Measurements from ENCODE around the gene SERPINF2. TPM values are rescaled to one million over a fixed set of nuclear protein-coding genes. Genes with fewer than 3 reads are reported as not detected.

SERPINF2 gene
- total and polyA plus RNA-seq, 2 donors (not counting 1 experiment from before 2014, with no cell fraction given) = 0.06 to 0.17 TPM

- Histone ChIP-seq H3K79me2 (ENCODE audit: control insufficient read depth, insufficient read depth, low read length) (no peaks in the 10 kb centered on the region), H3K9ac (ENCODE audit: insufficient read depth, low read length) (no peak overlapping the region), H3K36me3 (ENCODE audit: control insufficient read depth, insufficient read depth, low read length) (peaks cover 16% of the 10 kb centered on the region), H4K20me1 (ENCODE audit: control insufficient read depth, extremely low read depth, insufficient read depth, low read length) (no peaks in the 10 kb centered on the region), H3K27me3 (ENCODE audit: control insufficient read depth, insufficient read depth, low read length) (no peaks in the 10 kb centered on the region), H3K4me3 (replicated peaks in 1 of 4; ENCODE audit: control extremely low read depth in 1 of 4, insufficient read depth in 1 of 4, low read depth in 3 of 4, low read length in 4 of 4) (no peak overlapping the region), H2AFZ (ENCODE audit: low read length) (no peak overlapping the region), H3K27ac (ENCODE audit: insufficient read depth, low read length) (no peak overlapping the region), H3K9me3 (ENCODE audit: control insufficient read depth, insufficient read depth, low read depth, low read length) (no peaks in the 10 kb centered on the region), H3K4me2 (ENCODE audit: extremely low read depth, insufficient read depth, low read length) (no peak overlapping the region), H3K4me1 (ENCODE audit: control insufficient read depth, extremely low read depth, insufficient read depth, low read length) (peaks cover 10% of the 10 kb centered on the region)
- TF ChIP-seq EZH2 (IDR thresholded peaks at IDR 0.05; ENCODE audit: low read length, missing control alignments) (no peak), CTCF (conservative IDR thresholded peaks at IDR 0.05 in 1 of 2, IDR thresholded peaks at IDR 0.05 in 1 of 2; ENCODE audit: low read depth in 1 of 2, low read length in 2 of 2) (no peak)
- no peak for DNase-seq (ENCODE audit: low read depth in 2 of 2)
Observed at GRCh38 chr17:1733759-1734158, 8.9 kb upstream of the SERPINF2 start.

GRCh38 chr17:1735418-1735817, 7.3 kb upstream of the SERPINF2 start:
- Histone ChIP-seq H3K4me3 (replicated peaks in 1 of 4; ENCODE audit: control extremely low read depth in 1 of 4, insufficient read depth in 1 of 4, low read depth in 3 of 4, low read length in 4 of 4) (no peak overlapping the region), H3K36me3 (ENCODE audit: control insufficient read depth, insufficient read depth, low read length) (peaks cover 16% of the 10 kb centered on the region), H3K4me1 (ENCODE audit: control insufficient read depth, extremely low read depth, insufficient read depth, low read length) (peaks cover 7% of the 10 kb centered on the region), H3K9ac (ENCODE audit: insufficient read depth, low read length) (no peak overlapping the region), H3K4me2 (ENCODE audit: extremely low read depth, insufficient read depth, low read length) (no peak overlapping the region), H3K27ac (ENCODE audit: insufficient read depth, low read length) (no peak overlapping the region), H3K9me3 (ENCODE audit: control insufficient read depth, insufficient read depth, low read depth, low read length) (no peaks in the 10 kb centered on the region), H3K27me3 (ENCODE audit: control insufficient read depth, insufficient read depth, low read length) (no peaks in the 10 kb centered on the region), H2AFZ (ENCODE audit: low read length) (no peak overlapping the region), H3K79me2 (ENCODE audit: control insufficient read depth, insufficient read depth, low read length) (no peaks in the 10 kb centered on the region), H4K20me1 (ENCODE audit: control insufficient read depth, extremely low read depth, insufficient read depth, low read length) (no peaks in the 10 kb centered on the region)
- no peak for TF ChIP-seq CTCF (conservative IDR thresholded peaks at IDR 0.05 in 1 of 2, IDR thresholded peaks at IDR 0.05 in 1 of 2; ENCODE audit: low read depth in 1 of 2, low read length in 2 of 2)
- TF ChIP-seq EZH2 (IDR thresholded peaks at IDR 0.05; ENCODE audit: low read length, missing control alignments) = no peak
- no peak for DNase-seq (ENCODE audit: low read depth in 2 of 2)

- Histone ChIP-seq H3K4me3 (replicated peaks in 1 of 4; ENCODE audit: control extremely low read depth in 1 of 4, insufficient read depth in 1 of 4, low read depth in 3 of 4, low read length in 4 of 4) (no peak overlapping the region), H3K4me2 (ENCODE audit: extremely low read depth, insufficient read depth, low read length) (no peak overlapping the region), H3K36me3 (ENCODE audit: control insufficient read depth, insufficient read depth, low read length) (peaks cover 16% of the 10 kb centered on the region), H3K79me2 (ENCODE audit: control insufficient read depth, insufficient read depth, low read length) (no peaks in the 10 kb centered on the region), H2AFZ (ENCODE audit: low read length) (no peak overlapping the region), H3K27me3 (ENCODE audit: control insufficient read depth, insufficient read depth, low read length) (no peaks in the 10 kb centered on the region), H3K4me1 (ENCODE audit: control insufficient read depth, extremely low read depth, insufficient read depth, low read length) (peaks cover 4% of the 10 kb centered on the region), H3K9ac (ENCODE audit: insufficient read depth, low read length) (no peak overlapping the region), H3K9me3 (ENCODE audit: control insufficient read depth, insufficient read depth, low read depth, low read length) (no peaks in the 10 kb centered on the region), H3K27ac (ENCODE audit: insufficient read depth, low read length) (no peak overlapping the region), H4K20me1 (ENCODE audit: control insufficient read depth, extremely low read depth, insufficient read depth, low read length) (no peaks in the 10 kb centered on the region)
- TF ChIP-seq CTCF (conservative IDR thresholded peaks at IDR 0.05 in 1 of 2, IDR thresholded peaks at IDR 0.05 in 1 of 2; ENCODE audit: low read depth in 1 of 2, low read length in 2 of 2) (no peak), EZH2 (IDR thresholded peaks at IDR 0.05; ENCODE audit: low read length, missing control alignments) (no peak)
- DNase-seq (ENCODE audit: low read depth in 2 of 2) = no peak
Observed at GRCh38 chr17:1735834-1736347, 6.8 kb upstream of the SERPINF2 start.

Measured in fibroblast of lung (primary cell).